Stimulated activated CD8-positive, alpha-beta memory T cell treated with anti-CD3 and anti-CD28 coated beads, Interleukin-15, amount 100 ng/mL, for 4 hours (primary cell): ENCODE measurements around the gene HS1BP3.

ENCODE experiments used
- DNase-seq, 2 donors: peaks; one replicate each; pipeline ENCODE4 v3.0.0-alpha.2; 2020; ENCODE audit warnings: low read depth in 2 of 2

Gene HS1BP3

GRCh38 chr2:20600756-20601325, 50.1 kb downstream of the HS1BP3 start:
- no peak for DNase-seq

GRCh38 chr2:20599861-20600461, 50.9 kb downstream of the HS1BP3 start:
- DNase-seq, result no peak

- DNase-seq, result no peak
Observed at GRCh38 chr2:20599001-20599600, 51.8 kb downstream of the HS1BP3 start.

GRCh38 chr2:20597860-20598183, 53.1 kb downstream of the HS1BP3 start:
- DNase-seq, result no peak

GRCh38 chr2:20596973-20597859, 53.7 kb downstream of the HS1BP3 start:
- no peak for DNase-seq

- no peak for DNase-seq
Observed at GRCh38 chr2:20596193-20596972, 54.5 kb downstream of the HS1BP3 start.

GRCh38 chr2:20595439-20596192, 55.3 kb downstream of the HS1BP3 start:
- no peak for DNase-seq

- no peak for DNase-seq
Observed at GRCh38 chr2:20594957-20595356, 55.9 kb downstream of the HS1BP3 start.

- no peak for DNase-seq
Observed at GRCh38 chr2:20594048-20594750, 56.7 kb downstream of the HS1BP3 start.

GRCh38 chr2:20593072-20594034, 57.5 kb downstream of the HS1BP3 start:
- DNase-seq, result no peak

GRCh38 chr2:20592106-20593071, 58.5 kb downstream of the HS1BP3 start:
- no peak for DNase-seq

- no peak for DNase-seq
Observed at GRCh38 chr2:20590704-20591515, 60.0 kb downstream of the HS1BP3 start.

- DNase-seq, result no peak
Observed at GRCh38 chr2:20589975-20590703, 60.8 kb downstream of the HS1BP3 start.

- DNase-seq, result no peak
Observed at GRCh38 chr2:20588918-20589871, 61.7 kb downstream of the HS1BP3 start.
